ENCODE data around the gene USP5.
A peak's percentile ranks its signal among the peaks of the same experiment; 100 is the strongest.

USP5 gene

DNA sequence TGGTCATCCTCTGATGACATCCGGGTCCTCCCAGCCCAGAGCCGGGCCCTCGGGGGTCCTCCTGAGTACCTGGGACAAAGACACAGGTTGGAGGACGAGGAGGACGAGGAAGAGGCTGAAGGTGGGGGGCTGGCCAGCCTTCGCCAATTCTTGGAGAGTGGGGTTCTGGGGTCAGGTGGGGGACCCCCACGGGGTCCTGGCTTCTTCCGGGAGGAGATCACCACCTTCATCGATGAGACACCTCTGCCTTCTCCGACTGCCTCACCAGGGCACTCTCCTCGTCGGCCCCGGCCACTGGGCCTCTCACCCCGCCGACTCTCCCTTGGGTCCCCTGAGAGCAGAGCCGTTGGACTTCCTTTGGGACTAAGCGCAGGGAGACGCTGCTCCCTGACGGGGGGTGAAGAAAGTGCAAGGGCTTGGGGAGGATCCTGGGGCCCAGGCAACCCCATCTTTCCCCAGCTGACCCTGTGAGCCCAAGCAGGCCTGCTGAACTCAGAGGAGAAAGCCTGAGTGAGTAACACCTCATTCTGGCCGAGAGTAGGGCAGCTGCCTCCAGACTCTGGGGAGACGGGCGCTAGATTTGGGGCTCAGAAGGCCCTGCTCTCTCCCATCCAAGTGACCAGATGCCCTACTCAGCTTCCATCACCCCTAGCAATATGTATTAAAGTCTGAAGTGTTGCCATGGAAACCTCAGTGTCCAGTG, 25.1 kb upstream of the USP5 start:
- H3K4me3 ChIP-seq (ENCODE audit: low read depth, low read length): no peak overlapping the region
- no peak for DNase-seq (ENCODE audit: low read depth)
- TF ChIP-seq, protein P1, sequence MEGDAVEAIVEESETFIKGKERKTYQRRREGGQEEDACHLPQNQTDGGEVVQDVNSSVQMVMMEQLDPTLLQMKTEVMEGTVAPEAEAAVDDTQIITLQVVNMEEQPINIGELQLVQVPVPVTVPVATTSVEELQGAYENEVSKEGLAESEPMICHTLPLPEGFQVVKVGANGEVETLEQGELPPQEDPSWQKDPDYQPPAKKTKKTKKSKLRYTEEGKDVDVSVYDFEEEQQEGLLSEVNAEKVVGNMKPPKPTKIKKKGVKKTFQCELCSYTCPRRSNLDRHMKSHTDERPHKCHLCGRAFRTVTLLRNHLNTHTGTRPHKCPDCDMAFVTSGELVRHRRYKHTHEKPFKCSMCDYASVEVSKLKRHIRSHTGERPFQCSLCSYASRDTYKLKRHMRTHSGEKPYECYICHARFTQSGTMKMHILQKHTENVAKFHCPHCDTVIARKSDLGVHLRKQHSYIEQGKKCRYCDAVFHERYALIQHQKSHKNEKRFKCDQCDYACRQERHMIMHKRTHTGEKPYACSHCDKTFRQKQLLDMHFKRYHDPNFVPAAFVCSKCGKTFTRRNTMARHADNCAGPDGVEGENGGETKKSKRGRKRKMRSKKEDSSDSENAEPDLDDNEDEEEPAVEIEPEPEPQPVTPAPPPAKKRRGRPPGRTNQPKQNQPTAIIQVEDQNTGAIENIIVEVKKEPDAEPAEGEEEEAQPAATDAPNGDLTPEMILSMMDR (IDR thresholded peaks at IDR 0.05; ENCODE audit: low read depth, low read length, missing control alignments): no peak

DNA sequence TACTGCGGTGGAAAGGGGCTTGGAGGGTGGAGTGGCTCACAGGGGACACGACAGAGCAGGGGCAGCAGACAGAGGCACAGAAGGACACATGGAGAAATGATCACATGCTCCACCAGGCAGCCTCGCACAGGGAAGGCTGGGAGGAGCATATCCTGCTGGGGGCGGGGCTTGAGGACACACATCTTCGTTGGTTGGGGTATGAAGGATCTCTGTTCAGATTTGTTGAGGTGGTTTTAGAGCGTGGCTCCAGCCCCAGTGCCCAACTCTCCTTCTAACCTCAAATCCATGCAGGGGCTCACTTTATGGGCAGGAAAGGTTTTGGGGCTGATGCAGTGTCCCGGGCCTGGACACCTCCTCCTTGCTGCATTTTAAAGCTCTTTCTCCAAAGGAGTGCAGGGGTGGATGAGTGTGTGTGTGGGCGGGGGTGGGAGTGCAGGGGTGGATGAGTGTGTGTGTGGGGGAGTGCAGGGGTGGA, 24.5 kb upstream of the USP5 start:
- TF ChIP-seq, protein P1 (IDR thresholded peaks at IDR 0.05; ENCODE audit: low read depth, low read length, missing control alignments): no peak
- H3K4me3 ChIP-seq (ENCODE audit: low read depth, low read length): no peak overlapping the region
- DNase-seq (ENCODE audit: low read depth): no peak

DNA sequence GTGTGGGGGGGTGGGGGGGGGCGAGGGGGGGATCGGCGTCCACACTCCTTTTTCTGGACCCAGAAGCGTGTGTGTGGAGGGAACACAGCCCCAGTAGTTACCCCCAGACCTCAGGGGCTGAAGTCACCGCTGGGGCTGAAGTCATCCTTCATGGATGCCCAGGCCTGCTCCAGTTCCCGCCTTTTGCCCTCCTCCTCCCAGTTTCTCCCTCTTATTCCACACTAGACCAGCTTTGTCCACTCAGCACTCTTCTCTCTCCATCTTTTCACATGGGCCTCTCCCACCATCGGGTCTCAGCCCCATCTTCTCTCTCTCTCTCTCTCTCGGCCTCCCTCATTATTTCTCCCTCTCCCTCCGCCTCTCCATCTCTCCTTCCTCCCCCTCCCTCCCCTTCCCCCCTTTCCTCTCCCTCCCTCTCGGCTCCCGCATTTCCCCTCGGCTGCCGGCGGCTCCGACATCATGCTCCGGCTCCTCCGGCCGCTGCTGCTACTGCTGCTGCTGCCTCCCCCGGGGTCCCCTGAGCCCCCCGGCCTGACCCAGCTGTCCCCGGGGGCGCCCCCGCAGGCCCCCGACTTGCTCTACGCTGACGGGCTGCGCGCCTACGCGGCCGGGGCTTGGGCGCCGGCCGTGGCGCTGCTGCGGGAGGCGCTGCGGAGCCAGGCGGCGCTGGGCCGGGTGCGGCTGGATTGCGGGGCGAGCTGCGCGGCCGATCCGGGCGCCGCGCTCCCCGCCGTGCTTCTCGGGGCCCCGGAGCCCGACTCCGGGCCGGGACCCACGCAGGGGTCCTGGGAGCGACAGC, 23.8 kb upstream of the USP5 start, which contains the start of gene P3H3:
P3H3 (plus strand) TSS at position 426 of the 799 bp plus-strand sequence; CDS start at position 460, 34 bp downstream.
- DNase-seq (ENCODE audit: low read depth): no peak
- TF ChIP-seq, protein P1 (IDR thresholded peaks at IDR 0.05; ENCODE audit: low read depth, low read length, missing control alignments): no peak
- H3K4me3 ChIP-seq (ENCODE audit: low read depth, low read length): peak within 1 kb of the TSS; percentile 38

DNA sequence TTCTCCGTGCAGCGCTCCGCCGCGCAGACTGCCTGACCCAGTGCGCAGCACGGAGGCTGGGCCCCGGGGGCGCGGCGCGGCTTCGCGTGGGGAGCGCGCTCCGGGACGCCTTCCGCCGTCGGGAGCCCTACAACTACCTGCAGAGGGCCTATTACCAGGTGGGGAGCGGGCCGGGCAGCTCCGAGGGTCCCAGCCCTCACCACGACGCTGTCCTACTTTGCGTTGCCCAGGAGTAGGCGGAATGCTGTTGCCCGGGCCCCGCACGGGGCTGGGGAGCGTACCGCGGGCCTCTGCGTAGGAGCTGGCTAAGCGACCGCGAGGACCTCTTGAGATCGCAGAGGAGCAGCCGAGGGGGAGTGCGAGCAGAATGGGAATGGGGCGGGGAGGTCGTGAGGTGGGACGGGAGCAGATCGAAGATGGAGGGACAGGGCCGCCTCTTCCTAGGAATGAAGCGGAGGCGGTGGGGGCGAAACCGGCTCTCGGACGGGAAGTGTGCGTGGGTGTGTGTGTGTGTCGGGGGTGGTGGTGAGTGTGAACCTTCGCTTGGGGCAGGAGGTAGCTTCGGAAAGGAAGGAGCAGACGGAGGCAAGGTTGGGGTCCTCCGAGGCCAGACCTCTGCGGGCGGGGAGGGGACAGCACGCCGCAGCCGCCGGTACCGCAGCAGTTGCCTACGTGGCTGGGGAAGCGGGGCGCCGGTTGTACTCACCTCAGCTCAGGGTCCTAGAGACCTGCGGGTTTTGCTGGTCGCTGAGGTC, 23.0 kb upstream of the USP5 start:
- no peak for DNase-seq (ENCODE audit: low read depth)

DNA sequence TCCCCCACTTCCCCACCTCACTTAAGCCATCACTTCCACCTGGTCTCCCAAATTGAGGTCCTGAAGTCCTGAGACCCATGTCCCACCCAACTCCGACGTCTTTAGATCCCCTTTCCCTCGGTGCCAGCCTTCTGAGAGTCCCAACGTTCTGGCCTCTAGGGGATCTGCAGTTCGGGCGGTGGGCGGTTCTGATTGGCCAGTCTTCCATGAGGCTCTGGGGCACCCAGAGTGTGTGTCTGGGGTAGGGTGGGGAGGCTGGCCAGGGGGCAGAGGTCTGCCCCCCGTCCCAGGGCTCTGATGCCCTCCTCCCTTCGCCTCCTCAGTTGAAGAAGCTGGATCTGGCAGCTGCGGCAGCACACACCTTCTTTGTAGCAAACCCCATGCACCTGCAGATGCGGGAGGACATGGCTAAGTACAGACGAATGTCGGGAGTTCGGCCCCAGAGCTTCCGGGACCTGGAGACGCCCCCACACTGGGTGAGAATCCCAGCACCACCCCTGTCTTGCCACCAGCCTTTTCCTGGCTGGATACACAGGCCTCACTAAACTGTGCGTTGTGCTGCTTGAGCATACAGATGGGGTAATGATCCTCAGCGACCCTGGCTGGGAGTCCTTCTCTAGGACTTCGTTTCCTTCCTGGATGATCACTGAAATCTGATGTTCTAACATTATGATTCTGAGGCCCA, 22.3 kb upstream of the USP5 start:
- TF ChIP-seq, protein P1 (IDR thresholded peaks at IDR 0.05; ENCODE audit: low read depth, low read length, missing control alignments): peak; percentile 13
- H3K4me3 ChIP-seq (ENCODE audit: low read depth, low read length): 0 out of 2 replicates have a peak overlapping the region, but pooled peaks have one; percentile 38
- DNase-seq (ENCODE audit: low read depth): no peak

More for the DNA sequence above, 23.0 kb upstream of the USP5 start:
- TF ChIP-seq, protein P1 (IDR thresholded peaks at IDR 0.05; ENCODE audit: low read depth, low read length, missing control alignments): no peak
- H3K4me3 ChIP-seq (ENCODE audit: low read depth, low read length): peak overlapping the region; percentile 38

DNA sequence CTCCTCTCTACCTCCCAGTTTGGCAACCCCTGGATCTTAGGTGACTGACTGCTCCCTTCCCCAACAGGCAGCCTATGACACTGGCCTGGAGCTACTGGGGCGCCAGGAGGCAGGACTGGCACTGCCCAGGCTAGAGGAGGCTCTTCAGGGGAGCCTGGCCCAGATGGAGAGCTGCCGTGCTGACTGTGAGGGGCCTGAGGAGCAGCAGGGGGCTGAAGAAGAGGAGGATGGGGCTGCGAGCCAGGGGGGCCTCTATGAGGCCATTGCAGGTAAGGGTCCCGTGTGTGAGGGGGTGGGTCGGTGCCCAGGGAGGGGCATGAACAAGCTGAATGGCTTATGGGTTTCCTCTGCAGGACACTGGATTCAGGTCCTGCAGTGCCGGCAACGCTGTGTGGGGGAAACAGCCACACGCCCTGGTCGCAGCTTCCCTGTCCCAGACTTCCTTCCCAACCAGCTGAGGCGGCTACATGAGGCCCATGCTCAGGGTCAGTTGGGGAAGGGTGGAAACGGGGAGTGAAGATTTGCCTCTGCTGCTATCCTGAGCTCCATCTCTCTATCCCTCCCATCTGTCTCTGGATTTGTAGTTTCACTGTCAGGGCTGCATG, 21.6 kb upstream of the USP5 start:
- TF ChIP-seq, protein P1 (IDR thresholded peaks at IDR 0.05; ENCODE audit: low read depth, low read length, missing control alignments): no peak
- no peak overlapping the region for H3K4me3 ChIP-seq (ENCODE audit: low read depth, low read length)
- DNase-seq (ENCODE audit: low read depth): no peak

All from GM12864 (cell line).